ENCODE measurements around the gene DPP7. TPM values are rescaled to one million over a fixed set of nuclear protein-coding genes. Genes with fewer than 3 reads are reported as not detected.
"Not testable (repeated sequence)": the region's sequence is repeated elsewhere in the genome, so short reads cannot be mapped to it uniquely, and the experiment has no call there.

DPP7 gene
- total RNA-seq, 4 donors from 2014 or later, result 71.4 to 139 (median 96.5) TPM

GRCh38 chr9:137138722-137139467 is 24.4 kb upstream of the DPP7 start, which contains the start of gene GRIN1:
TSS of gene GRIN1 (plus strand) at chr9:137139154. CDS start at chr9:137139487, 333 bp downstream.
- Histone ChIP-seq H3K27ac (no peak within 1 kb of the TSS), H3K27me3 (peaks cover 91% of the 10 kb centered on the region), H3K9me3 (no peaks in the 10 kb centered on the region), H3K4me1 (peaks cover 14% of the 10 kb centered on the region), H3K36me3 (no peaks in the 10 kb centered on the region), H3K4me3 (peak within 1 kb of the TSS; percentile 15)
- no peak for DNase-seq (ENCODE audit: low spot score in 2 of 2)
- no peak for TF ChIP-seq POLR2AphosphoS5 (IDR thresholded peaks at IDR 0.05)
- no peak for TF ChIP-seq CTCF (IDR thresholded peaks at IDR 0.05)
- TF ChIP-seq EP300 (IDR thresholded peaks at IDR 0.05), result no peak
- TF ChIP-seq POLR2A (IDR thresholded peaks at IDR 0.05), result no peak
- 28% methylated on average over 10 of the region's 104 CpGs for WGBS

- H3K36me3 ChIP-seq, result no peaks in the 10 kb centered on the region
- no peak for DNase-seq (ENCODE audit: low spot score in 2 of 2)
- no peak overlapping the region for H3K27ac ChIP-seq
- H3K4me3 ChIP-seq, result no peak overlapping the region
- H3K9me3 ChIP-seq, result no peaks in the 10 kb centered on the region
- H3K27me3 ChIP-seq, result peaks cover 90% of the 10 kb centered on the region
- H3K4me1 ChIP-seq, result peaks cover 14% of the 10 kb centered on the region
- TF ChIP-seq POLR2AphosphoS5 (IDR thresholded peaks at IDR 0.05) (no peak), POLR2A (IDR thresholded peaks at IDR 0.05) (no peak), EP300 (IDR thresholded peaks at IDR 0.05) (no peak), CTCF (IDR thresholded peaks at IDR 0.05) (no peak)
- 9% methylated on average over 16 of the region's 25 CpGs for WGBS
Measured at GRCh38 chr9:137138058-137138721, 23.7 kb upstream of the DPP7 start.

- H3K27me3 ChIP-seq, result peaks cover 85% of the 10 kb centered on the region
- no peak overlapping the region for H3K27ac ChIP-seq
- WGBS, result 66% methylated on average over 18 of the region's 23 CpGs
- H3K4me1 ChIP-seq, result peaks cover 14% of the 10 kb centered on the region
- no peaks in the 10 kb centered on the region for H3K36me3 ChIP-seq
- no peaks in the 10 kb centered on the region for H3K9me3 ChIP-seq
- no peak overlapping the region for H3K4me3 ChIP-seq
- DNase-seq (ENCODE audit: low spot score in 2 of 2), result no peak
- TF ChIP-seq POLR2AphosphoS5 (IDR thresholded peaks at IDR 0.05), result no peak
- no peak for TF ChIP-seq EP300 (IDR thresholded peaks at IDR 0.05)
- TF ChIP-seq POLR2A (IDR thresholded peaks at IDR 0.05), result no peak
- TF ChIP-seq CTCF (IDR thresholded peaks at IDR 0.05), result no peak
Measured at GRCh38 chr9:137136881-137137607, 22.5 kb upstream of the DPP7 start.

GRCh38 chr9:137136261-137136880 is 21.8 kb upstream of the DPP7 start:
- no peaks in the 10 kb centered on the region for H3K9me3 ChIP-seq
- TF ChIP-seq EP300 (IDR thresholded peaks at IDR 0.05) (no peak), POLR2AphosphoS5 (IDR thresholded peaks at IDR 0.05) (no peak), POLR2A (IDR thresholded peaks at IDR 0.05) (no peak), CTCF (IDR thresholded peaks at IDR 0.05) (no peak)
- H3K27ac ChIP-seq, result no peak overlapping the region
- 40% methylated on average over 6 of the region's 27 CpGs for WGBS
- no peak overlapping the region for H3K4me3 ChIP-seq
- no peaks in the 10 kb centered on the region for H3K36me3 ChIP-seq
- peaks cover 14% of the 10 kb centered on the region for H3K4me1 ChIP-seq
- H3K27me3 ChIP-seq, result peaks cover 81% of the 10 kb centered on the region
- DNase-seq (ENCODE audit: low spot score in 2 of 2), result no peak

- peaks cover 17% of the 10 kb centered on the region for H3K4me1 ChIP-seq
- H3K27ac ChIP-seq; H3K36me3 ChIP-seq; H3K4me3 ChIP-seq; H3K9me3 ChIP-seq; DNase-seq (ENCODE audit: low spot score in 2 of 2): not testable (repeated sequence)
- peaks cover 69% of the 10 kb centered on the region for H3K27me3 ChIP-seq
- WGBS, result 78% methylated on average over 9 of the region's 9 CpGs
Measured at GRCh38 chr9:137135154-137135553, 20.6 kb upstream of the DPP7 start.

All from suprapubic skin (tissue), 4 donors.